Ovary (tissue), 9 donors: Measurements from ENCODE around the gene GABRB2. TPM values are rescaled to one million over a fixed set of nuclear protein-coding genes. Genes with fewer than 3 reads are reported as not detected.

ENCODE experiments used
- DNase-seq, 5 donors: peaks; one replicate each; pipeline ENCODE4 v3.0.0-alpha.2; 2019 to 2020
- H3K27ac ChIP-seq, 2 donors: fragments of 200-600 bp; one replicate each; pipeline versions ENCODE4 v1.5.1 to v1.8.0; 2019 to 2022
- H3K27me3 ChIP-seq: fragments of 200-600 bp; one replicate; pipeline ENCODE4 v1.8.0; 2022
- H3K36me3 ChIP-seq: fragments of 200-600 bp; sonication (generic); one replicate; pipeline ENCODE4 v1.5.1; 2019
- H3K4me1 ChIP-seq: one replicate; pipeline ENCODE4 v1.8.1; 2013; ENCODE audit warnings: mild to moderate bottlenecking, moderate library complexity; ENCODE audit not compliant: insufficient read depth
- H3K4me3 ChIP-seq: fragments of 200-600 bp; sonication (generic); one replicate; pipeline ENCODE4 v1.5.1; 2017
- H3K9me3 ChIP-seq, 2 donors: fragments of 200-600 bp in 1 of 2; sonication (generic) in 1 of 2; one replicate each; pipeline versions ENCODE4 v1.5.1 to v1.8.1; 2013 to 2019; ENCODE audit warnings: mild to moderate bottlenecking in 1 of 2, moderate library complexity in 1 of 2
- CTCF ChIP-seq, 3 donors: fragments of 450-650 bp in 2 of 3; fragments of 200-600 bp in 1 of 3; IDR thresholded peaks; one replicate each; pipeline versions ENCODE4 v1.5.1 to v1.8.0; 2016 to 2022; ENCODE audit warnings: antibody characterized with exemption in 3 of 3, mild to moderate bottlenecking in 1 of 3
- EP300 ChIP-seq: sonication (generic); formaldehyde crosslinking; IDR thresholded peaks from one replicate; pipeline ENCODE4 v1.6.1; 2017; ENCODE audit warnings: antibody characterized with exemption
- POLR2A ChIP-seq: fragments of 450-650 bp; IDR thresholded peaks from one replicate; pipeline ENCODE4 v1.6.1; 2017; ENCODE audit warnings: antibody characterized with exemption, mild to moderate bottlenecking, moderate library complexity
- WGBS, 3 donors: extraction: QIAGEN DNeasy Blood & Tissue Kit in 1 of 3; methylation state at CpG; one replicate each; pipeline versions ENCODE4 v1.1.5 to v1.1.7; 2013 to 2017; 5-methylcytosine and 5-hydroxymethylcytosine counted together
- intact Hi-C, 4 donors: fragments of 100-400 bp; cut with DNase I; formaldehyde crosslinking; loops; one replicate each; pipeline versions ENCODE4 v1.11.0 to v1.15.1; 2022 to 2023
- polyA plus RNA-seq, 2 donors: library from polyadenylated mRNA; stranded (reverse); fragments of 200-250 nt in 1 of 2; fragments of 350-450 nt in 1 of 2; fragmentation: Illumina TruSeq in 1 of 2; extraction: RNeasy Lipid Tissue Mini Kit (QIAGEN cat#74804) in 1 of 2; gene quantifications; one replicate each; pipeline ENCODE4 v1.2.3, GENCODE V29; 2013 to 2014
- total RNA-seq, 7 donors: library from RNA; depleted of rRNA in 2 of 7; stranded (reverse); fragments of >200 nt in 2 of 7; fragmentation: NEBNext Ultra II Directional in 3 of 7; extraction: Animal tissue kit (Norgen Biotek cat#: 25700) in 3 of 7; gene quantifications; one replicate each; pipeline versions ENCODE4 v1.1.0 to v1.2.4, GENCODE V29; 2016 to 2023
- donor health status: DM: no; HTN: no; CAD: no; lungs with moderate emphysema.
- donor health status: DM: no; HTN: no; CAD: no.
- donor health status: Bipolar disorder and iron deficiency.
- donor health status: DM: yes; HTN: yes; CAD: no.
- donor health status: DM: no; HTN: no; CAD: no.
- donor health status: DM: yes; HTN: yes; CAD: no.

GABRB2 gene
- total and polyA plus RNA-seq, 9 donors = under 0.01 to 3.1 (median 0.26) TPM; not detected in 1

GRCh38 chr5:161369022-161369421 lies 177.5 kb downstream of the GABRB2 start:
- Histone ChIP-seq H3K9me3 (no peaks in the 10 kb centered on the region), H3K36me3 (no peaks in the 10 kb centered on the region), H3K27ac (no peak overlapping the region), H3K27me3 (no peaks in the 10 kb centered on the region), H3K4me1 (no peaks in the 10 kb centered on the region), H3K4me3 (no peak overlapping the region)
- TF ChIP-seq CTCF (IDR thresholded peaks at IDR 0.05) (no peak), POLR2A (no peak), EP300 (no peak)
- no peak for DNase-seq
- intact Hi-C loops = no loop called here
- WGBS, 3 donors = 30 to 39% (median 36%) methylated on average over 3 of the region's 3 CpGs

GRCh38 chr5:161358446-161358845 lies 188.1 kb downstream of the GABRB2 start:
- no peak for DNase-seq
- no peaks in the 10 kb centered on the region for H3K9me3 ChIP-seq
- no peak for TF ChIP-seq EP300
- TF ChIP-seq POLR2A = no peak
- no peak for TF ChIP-seq CTCF (IDR thresholded peaks at IDR 0.05)
- intact Hi-C loops = no loop called here
- H3K4me3 ChIP-seq = no peak overlapping the region
- no peaks in the 10 kb centered on the region for H3K4me1 ChIP-seq
- no peaks in the 10 kb centered on the region for H3K36me3 ChIP-seq
- WGBS, 3 donors = 76 to 88% (median 78%) methylated on average over 2 of the region's 2 CpGs
- no peaks in the 10 kb centered on the region for H3K27me3 ChIP-seq
- H3K27ac ChIP-seq = no peak overlapping the region

- intact Hi-C loops = no loop called here
- Histone ChIP-seq H3K4me3 (no peak overlapping the region), H3K4me1 (no peaks in the 10 kb centered on the region), H3K36me3 (no peaks in the 10 kb centered on the region), H3K27me3 (no peaks in the 10 kb centered on the region), H3K9me3 (no peaks in the 10 kb centered on the region), H3K27ac (no peak overlapping the region)
- DNase-seq = no peak
- TF ChIP-seq POLR2A (no peak), CTCF (IDR thresholded peaks at IDR 0.05) (no peak), EP300 (no peak)
- WGBS, 3 donors = 50 to 89% (median 73%) methylated on average over 2 of the region's 2 CpGs
Observed at GRCh38 chr5:161344234-161344633, 202.3 kb downstream of the GABRB2 start.

- TF ChIP-seq CTCF (IDR thresholded peaks at IDR 0.05) = no peak
- no peak for TF ChIP-seq EP300
- no peak for TF ChIP-seq POLR2A
- no peak for DNase-seq
- Histone ChIP-seq H3K27me3 (no peaks in the 10 kb centered on the region), H3K4me1 (no peaks in the 10 kb centered on the region), H3K4me3 (no peak overlapping the region), H3K36me3 (no peaks in the 10 kb centered on the region), H3K9me3 (no peaks in the 10 kb centered on the region), H3K27ac (no peak overlapping the region)
- intact Hi-C loops = no loop called here
- WGBS, 3 donors = 58 to 69% (median 61%) methylated on average over 5 of the region's 5 CpGs
Observed at GRCh38 chr5:161342886-161343285, 203.6 kb downstream of the GABRB2 start.

GRCh38 chr5:161340012-161340411 lies 206.5 kb downstream of the GABRB2 start:
- DNase-seq = no peak
- WGBS, 3 donors = 46 to 56% (median 47%) methylated on average over 3 of the region's 3 CpGs
- H3K9me3 ChIP-seq = no peaks in the 10 kb centered on the region
- H3K4me1 ChIP-seq = no peaks in the 10 kb centered on the region
- intact Hi-C loops = no loop called here
- H3K36me3 ChIP-seq = no peaks in the 10 kb centered on the region
- no peaks in the 10 kb centered on the region for H3K27me3 ChIP-seq
- H3K27ac ChIP-seq = no peak overlapping the region
- TF ChIP-seq EP300 (no peak), CTCF (IDR thresholded peaks at IDR 0.05) (no peak), POLR2A (no peak)
- no peak overlapping the region for H3K4me3 ChIP-seq
